ACHN (cell line): ENCODE data around the gene PHKA2.
"Not testable (repeated sequence)": the region's sequence is repeated elsewhere in the genome, so short reads cannot be mapped to it uniquely, and the experiment has no call there.

Source experiments
- DNase-seq: peaks from one replicate; pipeline ENCODE4 v3.0.0-alpha.2; 2015
- in situ Hi-C: cut with HindIII; loops from 2 replicates; pipeline ENCODE4 v1.10.0; 2017; ENCODE audit warnings: low sequenced_read_pairs, low pct_ligation_motif_present, low pct_unique_long_range_greater_than_20kb

The PHKA2 gene, protein sequence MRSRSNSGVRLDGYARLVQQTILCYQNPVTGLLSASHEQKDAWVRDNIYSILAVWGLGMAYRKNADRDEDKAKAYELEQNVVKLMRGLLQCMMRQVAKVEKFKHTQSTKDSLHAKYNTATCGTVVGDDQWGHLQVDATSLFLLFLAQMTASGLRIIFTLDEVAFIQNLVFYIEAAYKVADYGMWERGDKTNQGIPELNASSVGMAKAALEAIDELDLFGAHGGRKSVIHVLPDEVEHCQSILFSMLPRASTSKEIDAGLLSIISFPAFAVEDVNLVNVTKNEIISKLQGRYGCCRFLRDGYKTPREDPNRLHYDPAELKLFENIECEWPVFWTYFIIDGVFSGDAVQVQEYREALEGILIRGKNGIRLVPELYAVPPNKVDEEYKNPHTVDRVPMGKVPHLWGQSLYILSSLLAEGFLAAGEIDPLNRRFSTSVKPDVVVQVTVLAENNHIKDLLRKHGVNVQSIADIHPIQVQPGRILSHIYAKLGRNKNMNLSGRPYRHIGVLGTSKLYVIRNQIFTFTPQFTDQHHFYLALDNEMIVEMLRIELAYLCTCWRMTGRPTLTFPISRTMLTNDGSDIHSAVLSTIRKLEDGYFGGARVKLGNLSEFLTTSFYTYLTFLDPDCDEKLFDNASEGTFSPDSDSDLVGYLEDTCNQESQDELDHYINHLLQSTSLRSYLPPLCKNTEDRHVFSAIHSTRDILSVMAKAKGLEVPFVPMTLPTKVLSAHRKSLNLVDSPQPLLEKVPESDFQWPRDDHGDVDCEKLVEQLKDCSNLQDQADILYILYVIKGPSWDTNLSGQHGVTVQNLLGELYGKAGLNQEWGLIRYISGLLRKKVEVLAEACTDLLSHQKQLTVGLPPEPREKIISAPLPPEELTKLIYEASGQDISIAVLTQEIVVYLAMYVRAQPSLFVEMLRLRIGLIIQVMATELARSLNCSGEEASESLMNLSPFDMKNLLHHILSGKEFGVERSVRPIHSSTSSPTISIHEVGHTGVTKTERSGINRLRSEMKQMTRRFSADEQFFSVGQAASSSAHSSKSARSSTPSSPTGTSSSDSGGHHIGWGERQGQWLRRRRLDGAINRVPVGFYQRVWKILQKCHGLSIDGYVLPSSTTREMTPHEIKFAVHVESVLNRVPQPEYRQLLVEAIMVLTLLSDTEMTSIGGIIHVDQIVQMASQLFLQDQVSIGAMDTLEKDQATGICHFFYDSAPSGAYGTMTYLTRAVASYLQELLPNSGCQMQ

DNA sequence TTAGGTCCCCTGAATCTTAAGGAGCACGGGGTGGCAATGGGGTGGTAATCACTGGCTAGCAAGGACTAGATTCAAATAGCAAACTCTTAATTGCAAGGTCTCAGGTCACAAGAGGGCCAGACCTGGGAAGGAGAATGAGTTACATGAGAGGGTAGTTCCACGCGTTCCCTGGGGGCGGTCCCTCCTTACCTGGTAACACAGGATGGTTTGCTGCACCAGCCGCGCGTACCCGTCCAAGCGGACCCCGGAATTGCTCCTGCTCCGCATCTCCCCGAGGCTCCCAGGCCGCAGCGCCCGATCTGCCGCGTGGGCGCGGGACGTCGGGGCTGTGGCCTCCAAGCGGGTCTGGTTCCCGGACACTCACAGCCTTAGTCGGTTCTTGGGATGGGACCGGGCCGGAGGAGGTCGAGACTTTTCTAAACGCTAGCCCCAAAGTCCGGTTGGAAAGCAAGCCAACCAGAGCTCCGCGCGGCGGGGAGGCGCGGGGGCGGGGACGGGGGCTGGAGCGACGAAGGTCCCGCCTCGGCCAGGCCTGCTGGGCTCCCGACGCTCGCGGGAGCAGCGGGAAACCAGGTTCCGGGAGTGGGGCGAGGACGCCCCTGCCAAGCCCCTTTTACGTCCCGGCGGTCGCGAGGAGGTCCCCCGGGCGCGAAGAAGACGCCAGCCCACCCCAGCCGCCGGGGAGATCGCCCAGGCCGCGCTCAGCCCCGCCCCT is at the start of gene PHKA2:
Gene PHKA2 (minus strand): TSS at position 449 of the 715 bp plus-strand sequence. CDS start 182 bp downstream, at position 267.
- peak; percentile 47 for DNase-seq
- in situ Hi-C loops, result no loop called here

DNA sequence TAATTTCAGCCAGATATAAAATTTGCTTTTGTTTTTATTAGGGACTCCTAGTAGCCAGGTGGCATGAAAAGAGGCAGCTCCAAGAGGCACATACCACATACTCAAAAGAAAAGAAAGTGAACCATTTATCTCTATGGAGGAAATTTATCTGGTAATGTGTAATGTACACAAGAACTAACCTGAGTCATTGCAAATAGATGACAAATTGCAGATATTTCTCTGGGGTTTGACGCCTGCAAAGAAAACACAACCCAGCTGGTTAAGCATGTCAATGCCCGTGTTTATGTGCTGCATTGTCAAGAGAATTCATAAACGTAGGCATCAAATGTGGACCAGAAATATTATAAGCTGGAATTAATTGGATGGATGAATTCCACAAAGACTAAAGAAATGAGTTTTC is 46.9 kb upstream of the PHKA2 start:
- in situ Hi-C loops, result no loop called here
- DNase-seq, result no peak

DNA sequence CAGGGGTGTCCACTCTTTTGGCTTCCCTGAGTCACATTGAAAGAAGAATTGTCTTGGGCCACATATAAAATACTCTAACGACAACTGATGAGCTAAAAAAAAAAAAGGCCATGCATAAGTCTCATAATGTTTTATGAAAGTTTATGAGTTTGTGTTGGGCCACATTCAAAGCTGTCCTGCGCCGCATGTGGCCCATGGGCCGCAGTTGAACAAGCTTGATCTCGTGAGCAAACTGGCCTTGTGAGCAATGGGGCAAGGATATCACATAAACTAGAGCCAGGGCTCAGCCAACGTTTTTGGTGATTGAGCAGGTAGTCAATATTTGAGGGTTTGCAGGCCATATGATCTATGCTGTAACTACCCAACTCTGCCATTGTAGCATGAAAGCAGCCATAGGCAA is 44.6 kb upstream of the PHKA2 start:
- no peak for DNase-seq
- in situ Hi-C loops, result no loop called here

DNA sequence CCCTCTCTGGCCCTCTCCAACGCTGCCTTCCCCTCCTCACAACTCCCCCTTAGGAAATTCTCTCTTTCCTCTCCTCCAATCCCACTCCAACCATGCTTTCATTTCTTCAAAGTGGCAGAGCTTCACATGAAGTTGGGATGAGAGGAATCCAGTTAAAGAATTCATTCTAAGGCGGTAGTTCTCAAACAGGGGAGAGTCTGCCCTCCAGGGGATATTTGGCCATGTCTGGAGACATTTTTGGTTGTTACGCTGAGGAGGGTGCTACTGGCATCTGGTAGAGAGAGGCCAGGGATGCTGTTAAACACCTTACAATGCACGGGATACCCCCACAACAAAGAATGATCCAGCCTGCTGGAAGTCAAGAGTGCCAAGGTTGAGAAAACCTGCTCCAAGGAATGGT is 40.5 kb upstream of the PHKA2 start:
- in situ Hi-C loops, result no loop called here
- DNase-seq, result no peak

DNA sequence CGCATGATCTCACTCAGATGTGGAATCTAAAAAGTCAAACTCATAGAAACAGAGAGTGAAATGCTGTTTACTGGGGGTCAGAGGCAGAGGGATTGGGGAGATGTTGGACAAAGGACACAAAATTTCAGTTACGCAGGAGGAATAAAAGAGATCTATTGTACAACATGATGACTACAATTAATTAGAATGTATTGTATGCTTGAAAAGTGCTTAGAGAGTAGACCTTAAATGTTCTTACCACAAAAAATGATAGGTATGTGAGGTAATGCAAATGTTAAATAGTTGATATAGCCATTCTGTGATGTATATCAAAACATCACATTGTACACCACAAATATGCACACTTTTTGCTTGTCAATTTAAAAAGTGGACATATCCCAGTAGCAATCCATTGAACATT is 36.1 kb upstream of the PHKA2 start:
- no peak for DNase-seq
- in situ Hi-C loops, result no loop called here

DNA sequence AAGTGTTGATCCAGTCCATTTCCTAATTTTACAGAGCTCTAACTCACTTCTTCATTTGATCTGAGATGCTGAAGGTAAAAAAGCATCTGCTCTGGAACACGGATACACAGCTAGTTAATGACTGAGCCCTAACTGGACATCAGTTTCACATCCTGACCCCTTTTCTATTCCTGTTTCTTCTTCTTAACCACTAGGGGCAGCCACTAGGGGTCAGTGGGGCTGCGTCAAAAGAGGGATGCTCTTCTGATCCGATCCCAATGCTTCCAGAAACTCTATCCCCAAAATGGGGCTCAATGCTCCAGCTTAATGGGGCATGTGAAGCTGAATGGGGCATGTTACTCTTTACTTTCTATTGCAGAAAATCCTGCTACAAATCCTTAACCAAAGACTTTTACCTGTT is 33.4 kb upstream of the PHKA2 start:
- in situ Hi-C loops, result no loop called here
- peak; percentile 34 for DNase-seq

DNA sequence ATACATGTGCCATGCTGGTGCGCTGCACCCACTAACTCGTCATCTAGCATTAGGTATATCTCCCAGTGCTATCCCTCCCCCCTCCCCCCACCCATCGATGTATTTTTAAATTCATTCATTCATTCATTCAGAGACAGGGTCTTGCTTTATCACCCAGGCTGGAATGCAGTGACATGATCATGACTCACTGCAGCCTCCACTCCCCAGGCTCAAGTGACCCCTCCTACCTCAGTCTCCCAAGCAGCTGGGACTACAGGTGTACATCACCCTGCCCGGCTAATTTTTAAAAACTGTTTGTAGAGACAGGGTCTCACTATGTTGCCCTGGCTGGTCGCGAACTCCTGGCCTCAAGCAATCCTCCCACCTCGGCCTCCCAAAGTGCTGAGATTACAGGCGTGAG is 32.7 kb upstream of the PHKA2 start:
- DNase-seq, in situ Hi-C loops: not testable (repeated sequence)

DNA sequence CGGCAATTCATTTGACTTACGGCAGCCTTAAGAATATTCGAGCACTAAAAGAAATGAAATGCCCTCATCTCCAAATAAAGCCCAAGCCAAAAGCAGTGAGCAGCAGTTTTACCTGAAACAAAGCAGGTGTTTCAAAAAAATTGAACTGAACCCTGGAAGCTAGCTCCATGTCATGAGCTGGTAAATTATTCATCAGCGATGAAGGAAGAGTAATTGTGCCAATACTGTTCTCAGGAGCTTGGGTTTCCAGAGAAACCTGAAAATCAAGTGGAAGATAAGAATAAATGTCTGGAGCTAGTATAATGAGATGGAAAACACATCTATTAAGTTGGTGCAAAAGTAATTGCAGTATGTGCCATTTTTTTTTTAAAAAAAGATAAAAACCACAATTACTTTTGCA is 24.0 kb upstream of the PHKA2 start:
- DNase-seq, result no peak
- in situ Hi-C loops, result no loop called here

DNA sequence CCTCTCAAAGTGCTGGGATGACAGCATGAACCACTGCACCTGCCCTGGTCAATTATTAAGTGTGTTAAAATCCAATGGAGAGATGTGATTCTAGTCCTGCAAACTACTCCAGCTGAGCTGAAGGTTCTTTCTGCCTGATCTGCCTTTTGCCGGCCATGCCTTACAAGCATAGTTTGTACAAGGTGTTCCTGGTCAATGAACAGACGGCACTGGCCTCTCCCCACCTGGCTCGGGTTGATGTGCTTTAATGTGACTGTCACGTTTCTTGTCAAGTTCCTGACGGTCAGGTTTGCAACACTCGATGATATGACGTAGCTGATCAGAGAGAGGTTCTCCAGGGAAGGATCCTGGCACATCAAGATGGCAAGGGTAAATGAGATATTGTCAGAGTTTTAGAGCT is 23.1 kb upstream of the PHKA2 start:
- no peak for DNase-seq
- in situ Hi-C loops, result no loop called here

DNA sequence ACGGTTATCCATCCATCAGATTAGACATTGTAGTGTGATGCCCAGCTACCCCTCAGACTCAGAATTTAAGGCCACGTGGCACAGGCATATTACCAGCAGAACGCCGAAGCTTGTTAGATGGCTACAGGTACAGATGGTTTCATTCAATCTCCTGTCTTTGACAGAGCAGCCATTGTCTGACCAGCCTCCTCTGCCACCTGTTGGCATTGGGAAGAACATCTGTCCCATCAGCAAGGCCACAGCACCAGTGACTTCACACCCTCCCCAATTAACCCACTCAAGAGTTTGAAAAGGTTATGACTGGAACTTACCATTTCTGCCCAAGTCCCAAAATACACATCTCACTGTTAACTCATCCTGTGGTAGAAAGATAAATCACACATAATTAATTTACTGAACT is 22.0 kb upstream of the PHKA2 start:
- no peak for DNase-seq
- in situ Hi-C loops, result no loop called here

DNA sequence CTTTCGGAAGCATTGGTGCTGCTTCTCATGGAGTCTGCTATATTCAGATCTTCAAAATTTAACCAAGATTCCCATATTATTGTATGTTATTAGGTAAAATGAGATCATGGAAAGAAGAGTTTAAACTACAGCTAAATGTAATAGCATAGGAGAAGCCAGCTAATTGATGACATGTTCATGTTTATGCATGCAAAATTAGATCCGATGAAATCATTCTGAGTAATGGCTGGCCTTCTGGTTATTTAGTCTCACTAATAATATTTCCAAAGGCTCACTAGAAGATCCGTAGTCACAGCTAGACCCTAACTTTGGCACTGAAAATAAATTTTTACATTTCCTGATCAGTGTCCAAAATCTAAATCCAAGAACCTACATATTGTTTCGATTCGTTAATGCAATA is 19.8 kb upstream of the PHKA2 start:
- in situ Hi-C loops, result no loop called here
- no peak for DNase-seq

DNA sequence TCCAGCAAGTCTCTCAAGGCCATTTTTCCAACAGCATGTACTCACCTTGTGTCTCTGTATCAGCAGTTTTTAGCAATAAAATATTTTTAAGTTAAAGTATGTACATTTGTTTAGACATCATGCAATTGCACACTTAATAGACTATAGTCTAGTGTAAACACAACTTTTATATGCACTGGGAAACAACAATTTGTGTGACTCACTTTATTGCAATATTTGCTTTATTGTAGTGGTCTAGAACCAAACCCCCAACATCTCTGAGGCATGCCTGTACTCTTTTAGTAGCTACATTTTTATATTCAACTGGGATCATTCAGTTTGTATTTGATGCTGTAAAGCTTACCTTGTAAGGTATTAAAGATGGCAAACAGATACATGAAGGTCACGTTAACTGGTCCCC is 14.7 kb upstream of the PHKA2 start:
- no peak for DNase-seq
- in situ Hi-C loops, result no loop called here

DNA sequence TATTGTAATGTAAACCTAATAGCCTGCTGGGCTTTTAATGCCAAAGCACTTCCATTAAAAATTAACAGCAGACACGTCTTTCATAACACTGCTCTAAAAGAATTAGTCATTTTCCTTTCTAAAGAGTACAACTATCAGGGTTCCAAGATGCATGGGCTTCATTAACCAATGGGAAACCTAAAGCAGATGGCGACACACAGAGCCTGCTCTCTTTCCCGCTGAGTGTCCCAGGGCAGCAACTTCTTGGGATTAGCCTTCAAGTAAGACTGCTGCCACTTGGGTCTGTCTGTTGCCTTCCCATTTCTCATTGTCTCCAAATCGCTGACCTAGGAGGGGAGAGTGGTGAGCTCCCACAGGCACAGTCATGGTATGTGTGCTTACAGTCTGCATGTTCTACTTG is 14.0 kb upstream of the PHKA2 start:
- peak; percentile 22 for DNase-seq
- in situ Hi-C loops, result no loop called here

DNA sequence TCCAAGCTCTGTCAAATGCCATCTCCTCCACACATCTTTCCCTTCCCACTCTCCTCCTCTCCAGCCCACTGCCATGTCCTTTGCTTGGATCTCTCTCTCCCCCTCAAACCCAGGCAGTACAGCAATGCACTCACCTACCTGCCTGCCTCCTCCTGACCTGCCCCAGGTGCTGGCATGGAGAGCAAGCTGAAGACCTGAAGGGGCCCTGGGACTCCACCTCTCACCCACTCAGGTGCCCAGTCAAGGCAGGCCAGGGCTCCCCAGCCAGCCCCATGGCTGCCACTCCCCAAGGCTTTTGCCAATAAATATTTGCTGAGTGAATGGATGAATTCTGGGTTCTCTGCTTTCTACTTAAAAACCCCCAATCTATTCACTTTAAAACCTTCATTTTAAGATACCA is 12.6 kb upstream of the PHKA2 start:
- DNase-seq, result no peak

DNA sequence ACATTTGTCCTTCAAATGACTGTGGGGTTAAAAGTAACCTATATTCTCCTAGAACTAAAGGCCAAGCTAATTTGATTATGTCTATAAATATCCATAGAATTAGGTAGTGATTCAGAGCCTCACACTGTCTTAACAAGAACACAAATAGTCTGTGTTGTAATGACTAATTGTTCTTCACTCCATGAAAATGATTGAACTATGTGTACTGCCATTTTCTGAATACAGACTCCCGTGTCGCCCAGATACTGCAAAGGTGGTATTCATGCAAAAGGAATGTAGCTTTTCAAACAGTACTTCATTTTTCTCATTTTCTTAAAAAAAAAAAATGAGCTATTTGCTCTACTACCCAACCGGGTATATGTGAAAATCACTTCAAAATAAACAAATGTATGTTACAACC is 11.3 kb upstream of the PHKA2 start:
- in situ Hi-C loops, result no loop called here
- peak; percentile 25 for DNase-seq

More for the DNA sequence above, 12.6 kb upstream of the PHKA2 start:
- in situ Hi-C loops, result no loop called here

DNA sequence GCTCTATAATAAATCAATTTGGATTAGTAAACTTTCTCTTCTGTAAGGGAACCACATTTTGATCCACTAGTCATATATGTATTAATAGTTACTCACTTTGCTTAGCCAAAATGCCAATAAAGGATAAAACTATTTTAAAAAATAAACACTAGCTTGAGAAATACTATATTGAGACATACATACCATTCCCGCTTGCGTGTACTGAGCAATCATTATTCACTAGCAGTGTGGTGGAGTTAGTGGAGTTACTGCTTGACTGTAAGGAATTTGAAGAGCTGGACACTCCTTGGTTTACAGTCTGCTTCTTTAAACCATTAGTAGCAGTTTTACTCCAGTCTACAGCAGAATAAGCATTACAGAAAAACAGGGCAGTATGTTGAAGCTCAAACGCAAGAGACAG is 10.8 kb upstream of the PHKA2 start:
- no peak for DNase-seq
- in situ Hi-C loops, result no loop called here

DNA sequence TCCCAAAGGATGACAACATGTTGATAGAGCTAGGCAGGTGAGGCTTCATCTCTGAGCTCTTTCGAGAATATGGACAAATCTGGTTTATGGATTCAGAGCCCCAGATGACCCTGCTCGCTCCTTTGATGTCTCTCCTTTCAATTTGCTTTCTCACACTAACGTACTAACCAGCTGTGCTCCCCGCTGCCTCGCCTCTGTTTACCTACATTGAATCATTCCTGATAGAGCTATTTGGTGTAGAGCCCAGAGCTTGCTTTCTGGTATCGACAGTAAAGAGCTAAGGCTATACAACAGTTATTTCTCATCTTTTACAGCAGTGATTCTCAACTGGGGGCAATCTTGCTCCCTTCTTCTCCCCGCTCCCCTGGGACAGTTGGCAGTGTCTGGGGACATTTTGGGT is 8.9 kb upstream of the PHKA2 start:
- no peak for DNase-seq
- in situ Hi-C loops, result no loop called here

DNA sequence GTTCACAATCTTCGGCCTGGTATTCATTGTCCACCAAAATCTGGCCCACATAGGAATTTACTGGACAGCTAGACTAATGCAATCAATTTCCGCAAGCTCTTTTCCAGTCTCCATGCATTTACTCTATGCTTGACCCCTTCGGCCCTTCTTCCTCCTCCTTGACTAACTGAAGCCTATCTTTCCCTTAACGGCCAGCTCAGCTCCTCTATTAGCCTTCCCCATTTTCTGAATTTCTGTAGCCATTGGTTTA is 1.2 kb upstream of the PHKA2 start:
- in situ Hi-C loops, result no loop called here
- DNase-seq, result no peak
